Neutrophil (primary cell): ENCODE measurements around the gene SRSF6.
"Not testable (repeated sequence)": the region's sequence is repeated elsewhere in the genome, so short reads cannot be mapped to it uniquely, and the experiment has no call there.

ENCODE experiments used
- H3K27ac ChIP-seq: fragments of 200-600 bp; sonication (generic); 2 replicates; pipeline ENCODE4 v1.5.1; 2016; ENCODE audit warnings: mild to moderate bottlenecking, moderate library complexity
- H3K27me3 ChIP-seq: fragments of 200-600 bp; sonication (generic); 2 replicates; pipeline ENCODE4 v1.6.0; 2016; ENCODE audit warnings: mild to moderate bottlenecking
- H3K36me3 ChIP-seq: fragments of 200-600 bp; sonication (generic); 2 replicates; pipeline ENCODE4 v1.5.1; 2017
- H3K4me1 ChIP-seq, 2 experiments: fragments of 200-600 bp in 1 of 2; sonication (generic) in 1 of 2; 1 replicate in 1 of 2; 2 replicates in 1 of 2; pipeline versions ENCODE4 v1.5.1 to v1.6.1; 2013 to 2016; ENCODE audit warnings: low read depth in 1 of 2, low read length in 1 of 2, mild to moderate bottlenecking in 1 of 2, moderate library complexity in 1 of 2; ENCODE audit not compliant: control insufficient read depth in 1 of 2, insufficient read depth in 1 of 2
- H3K4me3 ChIP-seq, 2 experiments: fragments of 200-600 bp in 1 of 2; sonication (generic) in 1 of 2; 1 replicate in 1 of 2; 2 replicates in 1 of 2; pipeline ENCODE4 v1.5.1; 2013 to 2016; ENCODE audit warnings: low read depth in 1 of 2, low read length in 1 of 2, mild to moderate bottlenecking in 1 of 2, moderate library complexity in 1 of 2
- H3K9me3 ChIP-seq: fragments of 200-600 bp; sonication (generic); 2 replicates; pipeline ENCODE4 v1.5.1; 2016
- TF ChIP-seq, protein P1 (sequence below): fragments of 200-600 bp; sonication (generic); IDR thresholded peaks from 2 replicates; pipeline ENCODE4 v1.5.1; 2016; ENCODE audit warnings: antibody characterized with exemption

SRSF6 gene

GRCh38 chr20:43444107-43444506 lies 13.6 kb upstream of the SRSF6 start:
- H3K9me3 ChIP-seq: no peaks in the 10 kb centered on the region
- H3K27ac ChIP-seq: no peak overlapping the region
- no peaks in the 10 kb centered on the region for H3K36me3 ChIP-seq
- no peak overlapping the region for H3K4me3 ChIP-seq
- H3K4me1 ChIP-seq: no peaks in the 10 kb centered on the region
- TF ChIP-seq, protein P1, sequence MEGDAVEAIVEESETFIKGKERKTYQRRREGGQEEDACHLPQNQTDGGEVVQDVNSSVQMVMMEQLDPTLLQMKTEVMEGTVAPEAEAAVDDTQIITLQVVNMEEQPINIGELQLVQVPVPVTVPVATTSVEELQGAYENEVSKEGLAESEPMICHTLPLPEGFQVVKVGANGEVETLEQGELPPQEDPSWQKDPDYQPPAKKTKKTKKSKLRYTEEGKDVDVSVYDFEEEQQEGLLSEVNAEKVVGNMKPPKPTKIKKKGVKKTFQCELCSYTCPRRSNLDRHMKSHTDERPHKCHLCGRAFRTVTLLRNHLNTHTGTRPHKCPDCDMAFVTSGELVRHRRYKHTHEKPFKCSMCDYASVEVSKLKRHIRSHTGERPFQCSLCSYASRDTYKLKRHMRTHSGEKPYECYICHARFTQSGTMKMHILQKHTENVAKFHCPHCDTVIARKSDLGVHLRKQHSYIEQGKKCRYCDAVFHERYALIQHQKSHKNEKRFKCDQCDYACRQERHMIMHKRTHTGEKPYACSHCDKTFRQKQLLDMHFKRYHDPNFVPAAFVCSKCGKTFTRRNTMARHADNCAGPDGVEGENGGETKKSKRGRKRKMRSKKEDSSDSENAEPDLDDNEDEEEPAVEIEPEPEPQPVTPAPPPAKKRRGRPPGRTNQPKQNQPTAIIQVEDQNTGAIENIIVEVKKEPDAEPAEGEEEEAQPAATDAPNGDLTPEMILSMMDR: no peak
- no peaks in the 10 kb centered on the region for H3K27me3 ChIP-seq

DNA sequence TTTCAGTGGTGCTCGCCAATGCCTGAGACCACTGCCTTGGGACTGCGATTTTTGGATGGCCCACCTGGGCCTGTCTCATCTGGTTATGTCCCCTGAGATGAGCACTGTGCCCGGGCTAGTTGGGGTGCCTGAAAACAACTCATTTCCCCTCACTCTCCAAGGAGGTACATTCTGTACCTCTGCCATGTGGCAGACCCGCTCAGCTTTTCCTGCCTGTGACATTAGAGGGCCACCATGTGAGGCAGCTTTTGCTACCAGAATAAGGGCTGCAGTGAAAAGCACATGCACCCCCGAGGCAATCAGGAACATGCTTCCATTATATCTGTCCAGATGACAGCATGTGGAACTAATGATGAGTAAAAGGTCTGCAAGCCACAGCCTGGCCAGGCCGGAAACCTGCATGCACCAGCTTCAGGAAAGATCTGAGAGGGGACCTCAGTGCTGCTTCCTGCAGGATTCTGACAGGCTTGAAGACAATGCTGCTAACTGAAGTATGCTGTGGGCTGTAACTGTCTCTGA lies 11.3 kb upstream of the SRSF6 start:
- no peaks in the 10 kb centered on the region for H3K36me3 ChIP-seq
- H3K4me3 ChIP-seq: no peak overlapping the region
- H3K4me1 ChIP-seq: no peaks in the 10 kb centered on the region
- H3K9me3 ChIP-seq: no peaks in the 10 kb centered on the region
- H3K27ac ChIP-seq: no peak overlapping the region
- peaks cover 18% of the 10 kb centered on the region for H3K27me3 ChIP-seq
- TF ChIP-seq, protein P1: no peak

DNA sequence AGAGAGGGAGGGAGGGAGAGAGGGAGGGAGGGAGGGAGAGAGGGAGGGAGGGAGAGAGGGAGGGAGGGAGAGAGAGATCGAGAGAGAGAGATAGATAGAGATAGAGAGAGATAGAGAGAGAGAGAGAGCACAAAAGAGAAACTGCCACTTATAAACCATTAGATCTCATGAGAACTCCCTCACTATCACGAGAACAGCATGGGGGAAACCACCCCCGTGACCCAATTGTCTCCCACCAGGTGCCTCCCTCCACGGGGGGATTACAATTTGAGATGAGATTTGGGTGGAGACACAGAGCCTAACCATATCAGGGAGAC lies 9.3 kb upstream of the SRSF6 start:
- H3K27ac ChIP-seq, H3K9me3 ChIP-seq, H3K4me1 ChIP-seq, H3K4me3 ChIP-seq, H3K36me3 ChIP-seq: not testable (repeated sequence)
- H3K27me3 ChIP-seq: peaks cover 20% of the 10 kb centered on the region

GRCh38 chr20:43448748-43449535 lies 8.8 kb upstream of the SRSF6 start:
- H3K36me3 ChIP-seq: no peaks in the 10 kb centered on the region
- peaks cover 23% of the 10 kb centered on the region for H3K27me3 ChIP-seq
- H3K4me1 ChIP-seq: no peaks in the 10 kb centered on the region
- H3K9me3 ChIP-seq: no peaks in the 10 kb centered on the region
- no peak overlapping the region for H3K4me3 ChIP-seq
- H3K27ac ChIP-seq: no peak overlapping the region
- TF ChIP-seq, protein P1: peak; percentile 63

DNA sequence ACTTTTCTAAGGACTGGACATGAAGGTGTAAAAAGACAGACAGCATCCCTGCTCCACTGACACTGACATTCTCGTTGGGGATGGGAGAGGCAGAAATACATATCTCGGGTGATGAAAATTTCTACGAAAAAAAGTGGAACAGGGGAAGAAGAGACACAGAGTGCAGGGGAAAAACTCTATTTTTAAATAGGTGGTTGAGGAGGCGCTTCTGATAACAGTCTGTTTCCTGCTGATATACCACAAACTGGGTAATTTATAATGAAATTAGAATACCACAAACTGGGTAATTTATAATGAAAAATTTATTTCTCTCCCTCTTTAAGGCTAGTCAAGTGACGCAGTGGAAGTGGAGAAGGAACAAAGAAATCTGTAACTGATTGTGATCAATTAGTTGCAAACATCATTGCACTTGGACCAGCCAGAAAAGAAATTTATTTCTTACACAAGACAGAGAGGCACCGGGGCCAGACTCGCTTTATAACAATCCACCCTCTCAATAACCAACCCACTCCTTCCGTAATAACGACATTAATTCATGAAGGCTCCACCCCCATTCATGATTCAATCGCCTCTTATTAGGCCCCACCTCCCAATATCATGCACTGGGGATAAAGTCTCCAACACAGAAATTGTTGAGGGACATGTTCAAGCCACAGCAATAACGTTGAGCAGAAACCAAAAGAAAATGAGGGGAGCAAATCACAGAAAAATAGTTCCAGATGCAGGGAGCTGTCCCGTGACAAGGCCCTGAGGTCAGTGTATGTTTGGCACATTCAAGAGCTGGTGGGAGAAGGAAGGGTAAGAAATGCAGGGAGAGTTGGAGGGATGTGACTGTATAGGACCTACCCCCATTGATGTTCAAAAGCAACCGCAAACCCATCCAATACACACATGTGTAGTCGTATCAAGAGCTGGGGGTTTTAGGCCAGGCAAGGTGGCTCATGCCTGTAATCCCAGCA lies 6.6 kb upstream of the SRSF6 start:
- Histone ChIP-seq H3K27me3 (peaks cover 34% of the 10 kb centered on the region), H3K4me3 (no peak overlapping the region), H3K4me1 (no peaks in the 10 kb centered on the region), H3K36me3 (no peaks in the 10 kb centered on the region), H3K27ac (no peak overlapping the region), H3K9me3 (no peaks in the 10 kb centered on the region)
- TF ChIP-seq, protein P1: no peak
